NCI-H1694 treated with DMSO at 0.1 percent for 48 hours (cell line): Measurements from ENCODE around the gene ATG16L2.
"Not testable (repeated sequence)": the region's sequence is repeated elsewhere in the genome, so short reads cannot be mapped to it uniquely, and the experiment has no call there.

Experiments
- DNase-seq: peaks from one replicate; lab custom pipeline; 2025; lab: John Stamatoyannopoulos, UW

The ATG16L2 gene

DNA sequence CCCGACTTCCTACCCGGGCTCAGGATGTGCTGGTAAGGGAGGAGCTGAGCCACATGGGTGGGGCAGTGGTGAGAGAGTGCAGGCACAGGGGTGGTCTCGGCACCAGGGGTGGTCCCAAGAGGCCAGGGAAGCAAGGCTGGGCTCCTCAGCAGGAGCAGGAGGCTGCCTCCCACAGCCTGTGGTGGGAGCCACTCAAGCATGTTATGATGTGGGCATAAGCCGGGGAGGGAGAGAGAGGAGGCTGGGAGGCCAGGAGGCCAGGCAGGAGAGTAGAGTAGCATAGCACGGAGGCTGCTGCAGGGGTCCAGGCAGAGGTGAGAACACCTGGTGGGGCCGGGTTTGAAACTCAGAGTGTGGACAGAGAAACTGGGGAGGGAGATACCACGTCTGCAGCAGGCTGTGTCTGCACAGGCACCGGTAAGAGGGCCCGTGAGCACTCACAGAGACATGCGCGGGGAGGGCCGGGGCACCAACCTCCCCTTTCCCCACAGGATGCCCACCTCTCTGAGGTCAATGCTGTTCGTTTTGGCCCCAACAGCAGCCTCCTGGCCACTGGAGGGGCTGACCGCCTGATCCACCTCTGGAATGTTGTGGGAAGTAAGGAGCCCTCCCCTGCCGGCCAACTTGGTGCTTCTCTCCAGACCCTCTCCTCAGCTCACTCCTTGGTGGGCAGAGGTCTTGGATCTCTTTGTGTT, 10.7 kb downstream of the ATG16L2 start:
- no peak for DNase-seq

DNA sequence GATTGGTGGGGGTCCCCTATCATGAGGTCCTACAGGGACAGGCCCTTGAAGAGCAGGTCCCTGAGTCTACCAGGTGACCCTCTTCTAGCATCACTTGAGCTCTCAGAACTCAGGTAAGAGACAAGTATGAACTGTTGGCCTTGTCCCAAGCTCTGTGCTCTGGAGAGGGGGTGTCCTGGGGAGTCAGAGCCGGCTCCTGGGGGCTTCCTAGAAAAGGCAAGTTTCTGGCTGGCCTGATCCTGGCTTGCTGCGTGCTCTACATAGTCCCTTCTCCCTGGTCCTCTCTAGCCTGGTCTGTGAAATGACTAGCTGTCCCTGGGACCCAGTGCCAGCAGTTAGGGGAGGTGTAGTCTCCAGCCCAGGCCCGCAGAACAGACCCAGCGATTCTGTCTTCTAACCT, 11.4 kb downstream of the ATG16L2 start:
- DNase-seq: no peak

DNA sequence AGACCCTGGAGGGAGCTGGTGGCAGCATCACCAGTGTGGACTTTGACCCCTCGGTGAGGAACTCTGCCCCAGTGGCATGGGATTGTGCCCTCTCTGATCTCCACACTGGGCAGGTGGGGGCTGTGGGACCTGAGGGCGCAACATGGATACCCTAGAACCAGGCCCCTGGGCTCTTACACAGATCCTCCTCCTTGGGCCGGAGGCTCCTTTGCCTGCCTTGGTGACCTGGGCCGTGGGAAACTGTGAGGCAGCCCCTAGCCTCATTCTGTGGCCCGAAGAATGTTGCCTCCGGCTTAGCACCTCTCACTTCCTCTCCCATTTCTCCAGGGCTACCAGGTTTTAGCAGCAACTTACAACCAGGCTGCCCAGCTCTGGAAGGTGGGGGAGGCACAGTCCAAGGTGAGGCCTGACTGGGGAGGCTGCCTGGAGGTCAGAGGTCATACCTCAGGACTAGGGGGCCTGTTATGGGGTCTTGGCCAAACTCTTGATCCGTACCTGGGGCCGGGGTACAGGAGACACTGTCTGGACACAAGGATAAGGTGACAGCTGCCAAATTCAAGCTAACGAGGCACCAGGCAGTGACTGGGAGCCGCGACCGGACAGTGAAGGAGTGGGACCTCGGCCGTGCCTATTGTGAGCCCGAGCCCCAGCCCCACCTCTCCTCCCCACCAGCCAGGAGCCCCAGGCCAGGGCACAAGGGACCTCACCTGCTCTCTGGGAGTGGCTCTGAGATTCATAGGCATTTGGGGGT, 12.2 kb downstream of the ATG16L2 start:
- no peak for DNase-seq

DNA sequence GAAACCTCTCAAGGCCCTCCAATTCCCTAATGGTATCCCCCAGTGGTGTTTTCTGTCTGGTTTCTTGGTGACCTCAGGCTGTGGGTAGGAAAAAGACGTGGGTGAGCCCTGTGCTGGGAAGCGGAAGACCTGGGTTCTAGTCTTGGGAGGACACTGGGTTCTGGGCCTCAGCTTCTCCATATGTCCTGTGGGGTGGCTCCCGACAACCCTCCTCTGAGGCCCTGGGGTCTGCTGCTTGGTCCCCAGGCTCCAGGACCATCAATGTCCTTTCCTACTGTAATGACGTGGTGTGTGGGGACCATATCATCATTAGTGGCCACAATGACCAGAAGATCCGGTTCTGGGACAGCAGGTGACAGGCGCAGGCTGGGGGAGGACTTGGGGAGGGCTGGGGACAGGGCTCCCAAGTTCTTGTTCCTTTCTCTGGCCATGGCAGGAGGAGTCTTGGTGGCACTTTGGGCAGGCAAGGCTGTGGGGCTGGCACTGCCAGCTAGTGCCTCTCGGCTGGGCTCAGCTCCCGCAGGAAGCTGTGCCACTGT, 12.8 kb downstream of the ATG16L2 start:
- DNase-seq: no peak

DNA sequence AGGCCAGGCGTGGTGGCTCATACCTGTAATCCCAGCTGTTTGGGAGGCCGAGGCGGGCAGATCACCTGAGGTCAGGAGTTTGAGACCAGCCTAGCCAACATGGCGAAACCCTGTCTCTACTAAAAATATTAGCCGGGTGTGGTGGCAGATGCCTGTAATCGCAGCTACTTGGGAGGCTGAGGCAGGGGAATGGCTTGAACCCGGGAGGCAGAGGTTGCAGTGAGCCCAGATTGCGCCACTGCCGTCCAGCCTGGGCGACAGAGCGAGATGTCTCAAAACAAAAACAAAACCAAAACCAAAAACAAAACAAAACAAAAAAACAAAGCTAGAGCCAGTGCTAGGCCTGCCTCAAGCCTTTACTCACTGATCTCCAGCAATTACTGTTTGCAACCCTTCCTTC, 13.4 kb downstream of the ATG16L2 start:
- not testable (repeated sequence) for DNase-seq

DNA sequence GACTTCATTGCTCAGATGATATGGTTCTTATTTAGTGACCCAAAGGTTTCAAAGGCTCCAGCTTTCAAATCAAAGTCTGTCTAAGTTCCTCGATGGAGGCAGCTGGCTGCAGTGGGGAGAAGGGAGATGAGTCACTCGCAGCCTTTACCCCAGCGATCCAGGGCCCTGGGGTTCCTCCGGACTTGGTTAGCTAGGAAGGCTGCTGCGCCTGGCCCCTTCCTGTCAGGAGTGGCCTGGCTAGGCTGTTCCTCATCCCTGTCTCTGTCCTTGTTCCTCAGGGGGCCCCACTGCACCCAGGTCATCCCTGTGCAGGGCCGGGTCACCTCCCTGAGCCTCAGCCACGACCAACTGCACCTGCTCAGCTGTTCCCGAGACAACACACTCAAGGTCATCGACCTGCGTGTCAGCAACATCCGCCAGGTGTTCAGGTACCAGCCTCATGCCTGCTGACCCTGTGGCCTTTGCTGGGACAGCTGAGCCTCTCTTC, 13.9 kb downstream of the ATG16L2 start:
- DNase-seq: no peak

DNA sequence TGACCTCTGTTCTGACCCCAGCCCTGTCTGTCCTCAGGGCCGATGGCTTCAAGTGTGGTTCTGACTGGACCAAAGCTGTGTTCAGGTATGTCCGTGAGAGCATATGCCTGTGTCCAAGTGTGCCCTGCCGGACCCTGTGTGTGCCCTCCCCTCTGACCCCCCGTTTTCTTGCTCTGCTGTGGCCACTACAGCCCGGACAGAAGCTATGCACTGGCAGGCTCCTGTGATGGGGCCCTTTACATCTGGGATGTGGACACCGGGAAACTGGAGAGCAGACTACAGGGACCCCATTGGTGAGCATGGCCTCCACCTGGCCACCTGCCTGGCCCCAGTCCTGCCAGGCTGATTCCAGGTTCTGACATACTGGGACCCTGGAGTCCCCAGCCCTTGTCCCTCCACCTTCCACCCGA, 14.5 kb downstream of the ATG16L2 start:
- peak; percentile 95 for DNase-seq

DNA sequence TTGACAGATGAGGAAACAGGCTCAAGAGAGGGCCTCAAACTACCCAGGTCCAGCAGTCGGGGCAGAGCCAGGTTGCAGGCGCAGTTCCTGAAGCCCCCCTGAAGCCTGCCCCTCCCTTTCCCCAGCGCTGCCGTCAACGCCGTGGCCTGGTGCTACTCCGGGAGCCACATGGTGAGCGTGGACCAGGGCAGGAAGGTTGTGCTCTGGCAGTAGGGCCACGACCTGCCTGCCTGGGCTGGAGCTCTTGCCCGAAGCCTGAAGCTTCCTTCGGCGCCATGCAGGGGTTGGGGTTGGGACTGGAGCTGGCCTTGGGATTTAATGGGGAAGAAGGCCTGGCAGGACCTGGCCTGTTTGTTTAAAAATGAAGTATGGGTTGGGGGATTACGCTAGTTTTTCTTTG, 15.0 kb downstream of the ATG16L2 start:
- DNase-seq: no peak

DNA sequence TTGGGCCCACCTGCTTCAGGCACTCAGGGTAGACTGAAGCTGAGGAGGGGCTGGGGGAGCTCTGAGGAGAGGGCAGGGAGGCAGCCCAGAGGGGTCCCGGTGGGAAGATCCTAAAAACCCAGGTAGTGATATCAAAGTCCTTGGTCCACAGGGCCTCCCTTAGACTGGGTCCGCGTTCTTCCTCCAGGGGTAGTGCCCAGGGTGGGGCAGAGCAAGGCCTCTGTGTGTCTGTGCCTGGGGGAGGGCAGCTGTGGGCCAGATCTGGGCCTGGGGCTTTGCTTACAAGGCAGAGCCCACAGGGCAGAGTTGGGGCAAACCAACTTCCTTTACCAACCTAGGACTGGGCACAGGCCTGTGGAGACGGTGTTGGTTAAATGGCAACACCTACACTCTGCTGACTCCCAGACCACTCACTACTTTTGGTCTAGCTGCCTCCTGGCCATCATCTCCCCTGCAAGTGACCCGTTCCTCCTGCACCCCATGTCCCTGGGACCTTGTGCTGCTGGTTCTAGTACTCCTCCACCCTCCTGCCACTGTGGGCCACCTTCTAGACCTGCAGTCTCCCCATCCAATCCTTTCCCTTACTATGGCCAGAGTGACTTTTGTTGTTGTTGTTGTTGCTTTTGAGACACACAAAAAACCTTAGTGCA, 15.8 kb downstream of the ATG16L2 start:
- DNase-seq: no peak

DNA sequence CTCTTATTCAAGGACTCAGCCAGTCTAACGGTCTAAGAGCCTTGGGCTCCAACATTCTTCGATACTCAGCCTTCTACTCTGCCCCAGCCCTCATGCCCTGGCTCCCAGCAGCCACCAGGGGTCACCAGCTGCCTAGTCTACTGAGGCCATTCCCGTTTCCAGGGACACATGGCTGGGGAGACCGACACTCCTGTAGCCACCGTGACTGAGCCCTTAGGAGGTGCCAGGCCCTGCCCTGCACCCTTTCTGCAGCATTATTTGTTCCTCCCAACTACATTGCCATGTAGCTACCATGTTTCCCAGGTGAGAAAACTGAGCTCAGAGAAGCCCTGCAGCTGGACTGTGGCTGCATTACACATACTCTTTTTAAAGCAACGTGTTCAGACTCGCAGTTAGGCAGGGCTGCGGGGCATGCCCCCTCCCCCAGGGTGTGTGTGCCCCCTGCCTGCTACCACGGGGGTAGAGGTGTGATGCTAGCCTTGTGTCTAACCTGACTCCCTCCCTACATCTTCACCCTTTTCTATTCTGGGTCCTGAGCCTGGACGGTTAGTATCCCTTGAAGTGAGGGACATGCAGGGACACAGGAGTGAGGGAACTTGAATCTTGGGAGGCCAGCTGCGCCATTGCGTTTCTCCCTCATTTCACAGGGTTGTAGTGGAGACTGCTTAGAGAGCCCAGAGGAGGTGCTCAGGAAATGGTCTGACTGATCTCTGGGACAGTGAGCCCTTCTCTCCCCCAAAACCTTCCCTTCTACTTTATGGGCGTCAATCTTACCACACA, 17.5 kb downstream of the ATG16L2 start:
- peak; percentile 69 for DNase-seq

DNA sequence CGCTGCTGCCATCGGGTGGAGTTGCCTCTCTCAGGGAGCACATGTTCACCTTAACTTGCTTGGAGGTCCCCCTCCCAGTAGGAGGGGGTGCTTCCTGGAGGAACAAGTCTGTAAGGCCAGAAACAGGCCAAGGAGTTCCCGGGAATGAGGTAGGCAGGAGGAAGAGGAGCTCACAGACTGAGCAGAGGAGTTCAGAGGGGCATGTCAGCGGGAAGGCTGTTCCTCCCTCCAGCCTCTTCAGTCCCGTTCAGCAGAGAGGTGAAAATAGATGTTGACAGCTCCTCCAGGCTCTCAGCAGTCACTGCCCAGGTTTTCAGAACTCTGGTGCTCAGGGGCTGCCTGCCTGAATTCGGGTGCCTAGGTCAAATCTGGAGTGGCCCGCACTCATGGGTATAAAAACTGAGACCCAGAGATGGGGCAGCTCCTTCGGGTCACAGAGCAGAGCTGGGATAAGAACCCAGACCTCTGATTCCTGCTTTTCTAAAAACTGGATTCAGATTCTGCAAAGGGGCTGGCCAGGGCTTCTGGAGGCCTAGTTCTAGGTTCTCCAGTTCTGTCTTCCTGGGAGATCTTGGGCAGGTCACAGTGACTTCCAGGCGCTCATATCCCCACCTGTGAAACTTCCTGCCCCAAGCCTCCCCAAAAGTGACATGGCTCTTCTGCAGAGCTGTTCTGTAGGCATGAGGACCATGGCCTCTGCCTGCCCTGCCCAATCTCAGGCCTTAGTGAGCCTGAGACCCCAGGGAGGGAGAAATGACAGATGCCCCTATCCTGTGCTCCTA, 18.3 kb downstream of the ATG16L2 start:
- DNase-seq: no peak

DNA sequence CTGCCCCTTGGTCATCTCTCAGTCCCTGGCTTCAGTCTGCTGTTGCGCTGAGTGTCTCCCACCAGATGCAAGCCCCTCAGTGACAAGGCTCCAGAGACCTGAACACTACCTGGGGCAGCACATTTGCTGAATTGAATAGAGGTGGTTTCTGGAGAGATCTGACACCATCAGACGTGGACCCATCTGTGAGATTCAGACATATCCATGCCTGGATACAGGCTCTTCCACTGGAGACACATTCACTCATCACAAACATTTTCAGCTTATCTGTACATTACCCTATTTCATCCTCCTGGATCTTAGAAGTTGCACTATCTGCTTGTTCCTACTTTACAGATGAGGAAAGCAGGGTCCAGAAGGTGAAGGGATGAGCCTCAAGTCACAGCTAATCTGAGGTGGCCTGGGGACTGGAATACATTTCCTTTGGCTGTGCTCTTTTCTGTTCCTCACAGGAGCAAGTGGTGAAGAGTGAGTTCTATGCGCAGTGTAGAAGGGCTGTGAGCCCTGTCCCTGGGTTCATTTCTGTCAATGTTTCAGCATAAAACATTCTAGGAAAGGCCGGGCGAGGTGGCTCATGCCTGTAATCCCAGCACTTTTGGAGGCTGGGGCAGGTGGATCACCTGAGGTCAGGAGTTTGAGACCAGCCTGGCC, 19.0 kb downstream of the ATG16L2 start:
- DNase-seq: no peak

DNA sequence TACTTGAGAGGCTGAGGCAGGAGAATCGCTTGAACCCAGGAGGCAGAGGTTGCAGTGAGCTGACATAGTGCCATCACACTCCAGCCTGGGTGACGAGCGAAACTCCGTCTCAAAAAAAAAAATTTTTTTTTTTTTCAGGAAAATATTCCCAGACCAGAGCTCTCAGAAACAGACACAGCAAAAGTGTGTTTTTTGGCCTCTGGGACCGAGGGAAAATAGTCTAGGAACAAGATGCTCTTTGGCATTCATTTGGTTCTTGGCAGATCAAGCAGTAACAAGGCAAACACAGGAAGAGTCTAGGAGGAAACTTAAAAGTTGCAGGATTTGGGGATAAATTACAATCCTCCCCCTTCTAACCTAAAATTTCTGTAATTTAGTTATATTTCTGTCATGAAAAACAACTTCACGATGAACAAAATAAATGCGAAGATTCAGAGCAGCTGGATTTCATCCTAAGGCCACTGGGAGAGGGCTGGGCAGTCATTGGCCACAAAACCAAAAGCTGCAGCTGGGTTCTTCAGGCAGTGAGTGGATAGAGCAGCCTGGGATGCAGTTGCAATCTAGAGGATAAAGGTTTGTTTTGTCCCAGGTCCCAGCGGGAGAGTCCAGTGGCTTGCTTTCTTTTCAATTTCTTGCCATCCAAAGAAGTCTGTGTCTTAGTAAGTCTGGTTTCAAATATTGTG, 19.7 kb downstream of the ATG16L2 start:
- DNase-seq: no peak

DNA sequence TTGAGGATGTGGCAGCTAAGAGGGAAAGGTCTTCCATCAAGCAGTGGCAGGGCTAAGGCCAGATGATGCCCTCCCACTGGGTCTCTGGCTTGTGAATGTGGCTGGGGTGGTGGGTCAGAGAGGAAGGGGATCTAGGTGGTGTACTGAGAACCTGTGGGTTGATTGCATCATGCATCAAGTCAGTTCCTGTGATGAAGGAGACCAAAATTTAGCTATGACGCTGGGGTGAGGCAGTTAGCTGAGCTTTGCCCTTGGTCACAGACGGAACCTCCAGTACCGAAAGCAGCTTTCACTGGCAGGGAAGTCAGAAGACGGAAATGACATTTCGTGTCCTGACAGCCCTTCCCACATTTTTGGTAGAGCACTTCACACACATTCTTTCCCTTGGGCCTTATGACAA, 20.7 kb downstream of the ATG16L2 start:
- DNase-seq: no peak

DNA sequence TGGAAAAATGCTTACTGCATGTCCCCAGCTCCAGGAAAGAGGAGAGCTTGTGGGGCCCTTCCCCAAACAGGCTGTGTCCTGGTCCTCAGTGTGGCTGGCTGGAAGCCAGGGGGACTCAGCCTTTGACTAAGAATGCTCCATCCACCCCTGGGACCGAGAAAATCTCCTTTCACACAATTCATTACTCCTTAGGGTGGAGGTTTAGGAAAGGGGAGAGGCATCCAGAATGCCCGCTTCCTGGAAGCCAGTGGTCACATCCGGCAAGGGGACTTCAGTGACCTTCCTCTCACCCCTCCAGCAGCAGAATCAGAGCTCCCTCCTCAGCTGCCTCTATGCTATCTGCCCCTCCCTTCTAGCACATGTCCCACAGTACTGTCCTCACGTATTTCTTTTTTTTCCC, 21.9 kb downstream of the ATG16L2 start:
- no peak for DNase-seq

DNA sequence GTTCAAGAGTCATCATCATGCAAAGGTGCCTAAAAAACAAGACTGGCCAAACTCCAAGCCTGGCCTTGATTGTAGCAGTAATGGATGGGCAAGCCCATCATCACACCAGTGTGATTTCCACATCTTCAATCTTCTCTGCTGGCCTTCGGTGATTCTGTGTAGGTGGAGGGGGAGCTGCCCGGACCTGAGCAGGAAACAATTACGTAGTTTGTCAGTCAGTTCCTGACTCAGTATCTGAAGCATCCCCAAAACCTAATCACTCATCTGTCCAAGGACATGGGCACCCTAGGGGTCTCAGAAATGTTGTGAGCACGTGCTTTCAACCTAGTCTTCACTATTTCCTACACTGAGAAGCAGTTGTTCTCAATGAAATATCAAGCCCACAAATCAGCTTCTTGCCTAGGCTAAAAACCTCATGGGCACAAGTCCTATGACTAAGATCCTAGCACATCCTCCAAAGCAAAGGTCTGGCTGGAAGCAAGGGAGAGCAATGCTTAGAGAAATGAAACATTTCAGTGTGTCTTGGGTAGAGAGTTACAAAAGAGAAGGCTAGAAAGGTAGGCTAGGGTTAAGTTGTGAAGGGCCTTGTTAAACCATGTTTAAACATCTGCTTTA, 24.6 kb downstream of the ATG16L2 start:
- no peak for DNase-seq

DNA sequence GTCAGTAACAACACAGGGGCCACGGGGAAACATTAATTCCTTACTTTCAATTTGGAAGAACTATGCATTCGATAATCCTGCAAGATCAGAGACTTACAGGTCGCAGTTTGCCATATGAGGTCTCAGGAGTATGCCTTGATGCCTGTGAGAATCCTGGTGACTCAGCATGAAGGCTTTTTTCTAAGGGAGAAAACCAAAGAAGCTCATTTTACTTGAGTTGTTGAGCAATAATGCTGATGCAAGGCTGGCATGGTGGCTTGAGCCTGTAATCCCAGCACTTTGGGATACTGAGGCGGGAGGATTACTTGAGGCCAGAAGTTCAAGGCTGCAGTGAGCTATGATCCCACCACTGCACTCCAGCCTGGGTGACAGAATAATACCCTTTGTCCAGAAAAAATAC, 26.6 kb downstream of the ATG16L2 start:
- DNase-seq: no peak

DNA sequence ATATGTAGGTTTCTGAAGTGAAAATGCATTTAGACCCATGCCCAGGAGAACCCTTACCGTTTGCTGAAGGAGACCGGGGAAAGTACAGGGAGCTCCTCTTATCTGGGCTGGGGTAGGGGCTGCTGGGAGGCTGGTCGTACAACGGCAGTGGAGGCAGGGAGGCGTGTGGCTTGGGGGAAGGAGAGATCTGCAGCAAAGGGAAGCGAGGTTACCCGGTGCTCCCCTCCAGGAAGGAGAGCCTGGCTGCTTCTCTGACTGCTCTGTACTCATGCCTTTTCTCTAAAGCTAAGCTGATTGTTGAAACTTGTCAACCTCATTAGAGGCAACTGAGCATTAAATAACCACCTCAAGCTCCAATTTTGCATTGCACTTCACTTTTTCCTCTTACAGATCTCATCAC, 27.2 kb downstream of the ATG16L2 start:
- no peak for DNase-seq

DNA sequence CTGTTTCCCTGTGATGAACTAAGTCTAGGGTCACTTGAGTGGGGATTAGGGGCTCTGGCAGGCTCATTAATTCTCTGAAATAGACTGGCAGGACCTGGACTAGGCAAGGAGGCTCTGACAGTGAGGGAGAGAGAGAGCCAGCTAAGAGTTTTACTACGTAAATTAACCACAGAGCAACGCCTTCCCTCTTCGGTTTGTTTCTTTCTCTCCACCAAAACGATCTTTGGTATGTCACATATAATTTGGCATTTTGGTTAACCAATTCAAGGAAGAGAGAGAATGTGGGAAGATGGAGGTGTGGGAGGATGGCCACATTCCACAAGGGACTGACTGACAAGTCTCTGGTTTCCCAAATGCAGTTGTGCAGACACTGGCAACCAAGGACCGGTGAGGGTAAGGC, 27.9 kb downstream of the ATG16L2 start:
- no peak for DNase-seq
